Measurements from ENCODE around the gene FRMD5. TPM values are rescaled to one million over a fixed set of nuclear protein-coding genes. Genes with fewer than 3 reads are reported as not detected.

Gene FRMD5
- polyA plus RNA-seq, 3 donors = not detected

DNA sequence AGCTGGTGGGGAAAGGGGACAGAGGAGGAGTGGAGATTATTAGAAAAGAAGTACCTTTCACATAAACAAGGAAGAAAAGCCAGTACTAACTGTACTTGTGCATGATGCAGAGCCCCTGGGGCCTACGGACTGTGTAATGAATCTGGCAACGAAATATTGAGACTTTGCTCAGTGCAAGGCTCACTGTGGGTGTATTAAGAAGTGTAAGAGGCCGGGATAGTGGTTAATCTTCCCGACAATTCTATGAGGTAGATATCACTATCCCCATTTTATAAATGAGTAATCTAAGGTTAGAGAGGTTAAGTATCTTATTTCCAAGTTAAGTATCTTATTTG lies 278.8 kb downstream of the FRMD5 start:
- H3K4me2 ChIP-seq (replicated peaks; ENCODE audit: extremely low read depth, low read length, poor library complexity, severe bottlenecking) = no peak overlapping the region
- DNase-seq = no peak
- 80% methylated on average over 2 of the region's 4 CpGs for WGBS (ENCODE audit: insufficient coverage)

DNA sequence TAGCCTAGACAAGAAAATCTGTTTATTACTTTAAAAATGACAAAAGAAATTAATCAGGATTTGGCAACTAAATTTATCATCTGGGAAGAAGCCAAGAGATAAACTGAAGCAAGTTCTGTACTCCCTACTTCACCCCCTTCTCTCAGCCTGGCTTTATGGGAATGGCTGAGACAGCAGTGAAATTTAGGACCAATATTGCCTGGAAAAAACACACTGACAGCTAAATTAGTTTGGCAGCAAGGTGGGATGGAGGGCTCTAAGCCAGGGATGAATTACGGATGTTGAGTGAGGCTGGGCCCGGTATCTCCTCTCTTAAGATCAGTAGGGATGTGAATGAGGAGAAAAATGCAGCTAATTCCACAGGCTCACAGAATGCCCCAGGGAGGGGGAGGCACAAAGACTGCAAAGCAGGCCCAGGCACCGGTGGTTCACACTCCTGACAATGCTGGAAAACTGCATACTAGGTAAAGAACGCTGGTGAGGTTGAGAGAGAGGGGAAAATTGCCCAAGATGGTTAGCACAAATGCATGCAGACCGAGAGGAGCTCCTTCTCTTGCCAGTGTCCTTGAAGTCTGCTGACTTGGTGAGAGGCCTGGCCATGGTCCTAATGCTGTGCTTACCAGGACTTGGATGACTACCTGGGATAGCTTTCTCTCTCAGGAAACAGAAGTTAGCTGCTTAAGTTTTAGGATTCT lies 279.3 kb downstream of the FRMD5 start:
- no peaks in the 10 kb centered on the region for H3K36me3 ChIP-seq (replicated peaks in 1 of 2; ENCODE audit: control insufficient read depth in 1 of 2, insufficient read depth in 2 of 2, low read length in 2 of 2)
- Mint-ChIP-seq H3K27me3 (ENCODE audit: low read depth in 3 of 3) (peaks cover 6 to 19% (median 9%) of the 10 kb centered on the region in 3 donors), H3K27ac (no peak overlapping the region), H3K36me3 (no peaks in the 10 kb centered on the region), H3K4me1 (no peaks in the 10 kb centered on the region), H3K9me3 (peaks cover 0 to 2% (median 0%) of the 10 kb centered on the region in 7 donors), H3K4me3 (no peak overlapping the region)
- 85% methylated on average over 5 of the region's 5 CpGs for WGBS (ENCODE audit: insufficient coverage)
- intact Hi-C loops (cut with micrococcal nuclease) = no loop called here
- H4K20me1 ChIP-seq (ENCODE audit: insufficient read depth, low read length) = no peaks in the 10 kb centered on the region
- H3K27me3 ChIP-seq (ENCODE audit: control insufficient read depth in 2 of 2, insufficient read depth in 2 of 2, low read length in 2 of 2) = no peaks in the 10 kb centered on the region
- TF ChIP-seq, protein P1, sequence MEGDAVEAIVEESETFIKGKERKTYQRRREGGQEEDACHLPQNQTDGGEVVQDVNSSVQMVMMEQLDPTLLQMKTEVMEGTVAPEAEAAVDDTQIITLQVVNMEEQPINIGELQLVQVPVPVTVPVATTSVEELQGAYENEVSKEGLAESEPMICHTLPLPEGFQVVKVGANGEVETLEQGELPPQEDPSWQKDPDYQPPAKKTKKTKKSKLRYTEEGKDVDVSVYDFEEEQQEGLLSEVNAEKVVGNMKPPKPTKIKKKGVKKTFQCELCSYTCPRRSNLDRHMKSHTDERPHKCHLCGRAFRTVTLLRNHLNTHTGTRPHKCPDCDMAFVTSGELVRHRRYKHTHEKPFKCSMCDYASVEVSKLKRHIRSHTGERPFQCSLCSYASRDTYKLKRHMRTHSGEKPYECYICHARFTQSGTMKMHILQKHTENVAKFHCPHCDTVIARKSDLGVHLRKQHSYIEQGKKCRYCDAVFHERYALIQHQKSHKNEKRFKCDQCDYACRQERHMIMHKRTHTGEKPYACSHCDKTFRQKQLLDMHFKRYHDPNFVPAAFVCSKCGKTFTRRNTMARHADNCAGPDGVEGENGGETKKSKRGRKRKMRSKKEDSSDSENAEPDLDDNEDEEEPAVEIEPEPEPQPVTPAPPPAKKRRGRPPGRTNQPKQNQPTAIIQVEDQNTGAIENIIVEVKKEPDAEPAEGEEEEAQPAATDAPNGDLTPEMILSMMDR (IDR thresholded peaks at IDR 0.05) = no peak
- no peak overlapping the region for H3K27ac ChIP-seq (ENCODE audit: low read depth in 1 of 2, low read length in 2 of 2)
- no peaks in the 10 kb centered on the region for H3K4me1 ChIP-seq (ENCODE audit: control insufficient read depth in 1 of 2, insufficient read depth in 2 of 2, low read length in 2 of 2)
- H3K4me2 ChIP-seq (replicated peaks; ENCODE audit: extremely low read depth, low read length, poor library complexity, severe bottlenecking) = no peak overlapping the region
- no peaks in the 10 kb centered on the region for H3K9me3 ChIP-seq (replicated peaks in 1 of 2; ENCODE audit: control insufficient read depth in 1 of 2, insufficient read depth in 1 of 2, low read length in 2 of 2)
- H3K9ac ChIP-seq (ENCODE audit: insufficient read depth, low read length, poor library complexity, severe bottlenecking) = no peak overlapping the region
- no peaks in the 10 kb centered on the region for H3K79me2 ChIP-seq (ENCODE audit: insufficient read depth, low read length)
- H3K4me3 ChIP-seq (replicated peaks in 1 of 3; ENCODE audit: low read depth in 2 of 3, low read length in 3 of 3) = no peak overlapping the region
- no peak overlapping the region for H2AFZ ChIP-seq (ENCODE audit: insufficient read depth, low read depth, low read length, poor library complexity, severe bottlenecking)
- no peak for DNase-seq

More for the DNA sequence above, 278.8 kb downstream of the FRMD5 start:
- H3K79me2 ChIP-seq (ENCODE audit: insufficient read depth, low read length) = no peaks in the 10 kb centered on the region
- H3K9me3 ChIP-seq (replicated peaks in 1 of 2; ENCODE audit: control insufficient read depth in 1 of 2, insufficient read depth in 1 of 2, low read length in 2 of 2) = no peaks in the 10 kb centered on the region
- intact Hi-C loops (cut with micrococcal nuclease) = no loop called here
- Mint-ChIP-seq H3K27me3 (ENCODE audit: low read depth in 3 of 3) (peaks cover 9 to 19% (median 9%) of the 10 kb centered on the region in 3 donors), H3K4me3 (no peak overlapping the region), H3K27ac (no peak overlapping the region), H3K36me3 (no peaks in the 10 kb centered on the region), H3K9me3 (peaks cover 0 to 2% (median 0%) of the 10 kb centered on the region in 7 donors), H3K4me1 (no peaks in the 10 kb centered on the region)
- H2AFZ ChIP-seq (ENCODE audit: insufficient read depth, low read depth, low read length, poor library complexity, severe bottlenecking) = no peak overlapping the region
- H3K4me3 ChIP-seq (replicated peaks in 1 of 3; ENCODE audit: low read depth in 2 of 3, low read length in 3 of 3) = no peak overlapping the region
- no peaks in the 10 kb centered on the region for H4K20me1 ChIP-seq (ENCODE audit: insufficient read depth, low read length)
- no peaks in the 10 kb centered on the region for H3K4me1 ChIP-seq (ENCODE audit: control insufficient read depth in 1 of 2, insufficient read depth in 2 of 2, low read length in 2 of 2)
- no peaks in the 10 kb centered on the region for H3K36me3 ChIP-seq (replicated peaks in 1 of 2; ENCODE audit: control insufficient read depth in 1 of 2, insufficient read depth in 2 of 2, low read length in 2 of 2)
- H3K27ac ChIP-seq (ENCODE audit: low read depth in 1 of 2, low read length in 2 of 2) = no peak overlapping the region
- TF ChIP-seq, protein P1 (IDR thresholded peaks at IDR 0.05) = no peak
- no peak overlapping the region for H3K9ac ChIP-seq (ENCODE audit: insufficient read depth, low read length, poor library complexity, severe bottlenecking)
- H3K27me3 ChIP-seq (ENCODE audit: control insufficient read depth in 2 of 2, insufficient read depth in 2 of 2, low read length in 2 of 2) = no peaks in the 10 kb centered on the region
